NCI-H82 (cell line): ENCODE results near the gene PGAM2.
A peak's percentile ranks its signal among the peaks of the same experiment; 100 is the strongest.

Experiments
- DNase-seq: peaks from one replicate; lab custom pipeline; 2025; lab: John Stamatoyannopoulos, UW

PGAM2 gene

GRCh38 chr7:44083796-44084195, 18.4 kb upstream of the PGAM2 start:
- DNase-seq, result no peak

- peak; percentile 100 for DNase-seq
These were observed 17.3 kb upstream of the PGAM2 start for GRCh38 chr7:44082541-44083207.

- DNase-seq, result peak; percentile 47
These were observed 15.9 kb upstream of the PGAM2 start for GRCh38 chr7:44081266-44081748.

GRCh38 chr7:44080686-44081265, 15.4 kb upstream of the PGAM2 start:
- peak; percentile 85 for DNase-seq

- DNase-seq, result no peak
These were observed 14.8 kb upstream of the PGAM2 start for GRCh38 chr7:44080118-44080517.

DNA sequence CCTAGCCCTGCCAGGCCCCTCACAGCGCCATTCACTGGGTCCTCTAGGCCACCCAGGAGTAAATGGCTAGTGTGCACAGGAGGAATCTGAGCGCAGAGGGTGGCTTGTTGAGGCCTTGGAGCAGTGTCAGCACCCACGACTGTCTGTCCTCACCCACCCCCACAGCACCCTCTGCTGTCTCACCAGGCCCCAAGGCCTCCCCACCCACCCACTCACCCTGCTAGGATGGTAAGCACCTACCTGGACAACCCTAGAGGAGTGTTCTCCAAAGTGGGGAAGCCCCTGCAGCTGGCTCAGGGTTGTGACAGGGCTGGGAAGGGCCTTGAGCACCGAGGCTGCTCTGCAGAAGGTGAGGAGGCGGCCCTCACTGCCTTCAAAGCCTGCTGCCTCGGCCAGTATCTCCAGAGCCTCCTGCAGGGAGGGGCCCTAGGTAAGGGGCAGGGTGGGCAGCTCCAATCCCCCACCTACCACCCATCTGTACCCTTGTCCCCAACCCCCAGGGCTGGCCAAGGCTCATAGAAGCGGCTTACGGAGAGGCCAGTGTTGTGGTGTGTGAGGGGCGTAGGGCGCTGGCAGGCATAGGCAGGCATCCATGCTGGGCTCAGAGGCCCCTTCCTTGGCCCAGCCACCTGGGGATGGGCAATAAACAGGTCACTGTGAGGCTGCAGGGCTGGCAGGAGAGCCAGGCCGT, 14.1 kb upstream of the PGAM2 start:
- DNase-seq, result no peak

DNA sequence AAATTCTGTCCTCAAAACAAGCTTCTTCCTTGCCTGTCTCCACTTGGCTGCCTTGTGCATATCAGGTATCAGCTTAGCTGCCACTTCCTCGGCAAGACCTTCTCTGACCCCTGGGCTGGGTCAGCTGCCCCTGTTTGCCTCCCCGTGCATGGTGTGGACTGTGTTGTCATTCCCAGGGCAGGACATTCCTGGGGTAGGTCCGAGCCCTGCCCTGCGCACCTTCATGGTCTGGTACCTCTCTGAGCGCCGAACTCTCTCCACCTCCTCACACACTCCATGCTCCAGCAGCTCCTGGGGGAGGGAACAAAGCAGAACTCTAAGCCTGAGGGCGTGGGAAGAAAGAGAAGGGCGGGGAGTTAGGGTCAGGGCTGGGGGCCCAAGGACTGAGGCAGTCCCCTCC, 13.2 kb upstream of the PGAM2 start:
- no peak for DNase-seq

GRCh38 chr7:44077681-44078091, 12.3 kb upstream of the PGAM2 start:
- DNase-seq, result no peak

DNA sequence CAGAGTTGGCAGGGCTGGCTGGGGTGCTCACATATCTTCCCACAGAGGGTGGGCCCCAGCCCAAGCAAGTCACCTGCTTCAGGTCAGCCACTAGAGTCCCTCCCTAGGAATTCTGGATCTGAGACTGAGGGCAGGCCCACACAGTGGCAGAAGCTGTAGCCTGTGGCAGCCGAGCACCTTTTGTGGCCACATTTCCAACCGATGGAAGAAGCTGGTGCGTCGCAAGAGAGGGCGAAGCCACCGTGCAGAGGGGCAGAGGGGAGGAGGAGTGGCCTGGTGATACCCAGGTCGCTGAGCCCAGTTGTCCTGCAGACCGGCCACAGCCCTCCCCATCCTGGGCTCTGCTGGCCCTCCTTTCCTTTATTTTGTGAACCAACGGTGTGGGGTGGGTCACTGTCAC, 11.7 kb upstream of the PGAM2 start:
- DNase-seq, result no peak

DNA sequence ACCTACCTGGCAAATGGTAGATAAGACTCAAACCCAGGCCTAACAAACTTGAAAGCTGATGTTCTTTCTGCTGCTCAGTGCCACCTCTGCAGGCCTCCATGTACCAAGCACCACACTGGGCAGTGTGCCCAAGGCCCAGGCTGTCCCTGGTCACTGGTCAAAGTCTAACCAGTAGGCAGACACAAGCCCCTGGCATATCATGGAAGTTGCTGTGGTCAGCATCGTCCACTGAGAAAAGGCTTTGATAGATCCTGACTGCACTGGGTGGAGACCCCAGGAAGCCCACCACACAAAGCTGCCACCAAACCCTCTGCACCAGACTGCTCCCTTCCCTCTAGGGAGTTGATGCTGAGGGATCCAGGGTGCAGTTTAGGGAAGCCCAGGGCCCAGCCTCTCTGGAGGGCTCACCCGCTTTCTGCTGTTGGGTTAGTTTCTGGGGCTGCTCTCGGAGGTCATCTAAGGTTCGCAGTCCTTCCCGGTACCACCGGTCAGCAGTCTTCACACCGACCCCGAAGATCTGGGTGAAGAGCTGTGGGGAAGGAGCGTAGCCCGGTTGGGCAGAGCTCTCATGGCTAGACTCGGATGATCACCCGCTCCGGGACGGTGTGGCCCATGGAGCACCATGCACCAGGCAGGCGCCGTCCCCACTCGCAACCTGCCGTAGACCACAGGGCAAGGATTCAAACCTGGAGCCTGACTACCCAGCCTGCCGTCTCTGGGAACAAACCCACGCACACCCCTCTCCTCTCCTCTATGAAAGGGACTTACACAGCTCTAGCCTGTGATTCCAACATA, 10.9 kb upstream of the PGAM2 start:
- no peak for DNase-seq

- DNase-seq, result no peak
These were observed 10.1 kb upstream of the PGAM2 start for GRCh38 chr7:44075296-44076075.

DNA sequence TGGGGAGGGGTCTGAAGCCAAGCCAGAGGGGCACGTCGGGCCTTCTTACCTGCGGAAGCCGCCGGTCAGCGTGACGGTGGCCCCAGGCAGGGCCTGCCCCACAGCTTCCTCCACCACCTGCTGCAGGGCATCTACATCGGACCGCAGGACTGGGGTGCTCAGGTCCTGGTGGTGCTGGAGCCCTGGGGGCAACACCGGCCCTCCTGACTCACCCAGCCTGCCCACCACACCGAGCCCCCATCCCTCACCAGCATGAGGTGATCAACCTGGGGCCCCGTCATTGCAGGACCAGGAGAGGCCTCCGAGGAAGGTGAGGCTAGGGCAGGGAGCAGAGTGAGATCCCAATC, 9.0 kb upstream of the PGAM2 start:
- DNase-seq, result no peak

GRCh38 chr7:44073664-44074348, 8.4 kb upstream of the PGAM2 start:
- no peak for DNase-seq

DNA sequence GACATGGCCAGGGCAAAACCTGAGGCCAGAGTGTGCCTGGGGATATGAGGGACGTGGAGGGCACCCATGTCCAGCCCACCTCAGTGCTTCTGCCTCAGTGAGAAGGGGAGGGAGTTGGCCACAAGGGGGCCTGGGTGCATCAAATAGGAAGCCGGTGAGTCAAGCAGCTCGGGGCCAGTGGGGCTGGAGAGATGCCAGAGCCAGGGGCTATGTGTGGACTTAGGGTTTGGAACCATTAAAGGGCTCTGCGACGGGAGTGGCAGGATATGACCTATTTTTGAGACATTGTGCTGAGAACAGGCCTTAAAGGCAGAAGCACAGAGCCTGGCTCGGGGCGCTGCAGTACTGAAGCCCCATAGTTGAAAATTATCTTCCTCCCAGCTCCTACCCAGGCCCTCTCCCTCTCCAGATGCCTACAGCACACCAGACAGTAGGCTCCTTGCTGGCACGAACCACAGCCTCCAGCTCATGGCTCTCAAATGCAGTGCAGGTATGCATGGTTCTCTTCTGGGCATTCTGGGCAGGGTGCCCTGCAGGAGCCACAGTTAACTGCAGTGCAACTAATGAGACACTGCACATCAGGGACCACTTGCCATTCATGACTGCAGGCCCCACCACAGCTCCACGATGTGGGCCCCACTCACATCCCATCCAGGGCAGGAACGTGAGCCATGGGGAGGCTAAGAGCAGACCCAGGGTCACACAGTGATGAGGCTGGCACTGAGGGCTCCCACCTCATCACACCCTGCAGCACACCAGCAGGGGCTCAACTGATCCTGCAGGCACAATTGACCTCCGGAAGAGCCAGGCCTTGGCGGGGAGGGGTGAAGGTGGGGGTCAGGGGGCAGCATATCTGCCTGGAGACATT, 7.2 kb upstream of the PGAM2 start:
- peak; percentile 83 for DNase-seq

GRCh38 chr7:44071726-44072363, 6.5 kb upstream of the PGAM2 start:
- DNase-seq, result no peak

GRCh38 chr7:44068054-44068453, 2.7 kb upstream of the PGAM2 start:
- peak; percentile 63 for DNase-seq

- peak; percentile 24 for DNase-seq
These were observed 1.9 kb upstream of the PGAM2 start for GRCh38 chr7:44067064-44067951.

GRCh38 chr7:44066494-44067063, 1.2 kb upstream of the PGAM2 start:
- no peak for DNase-seq
